Immature natural killer cell (primary cell): ENCODE data around the gene TRMT1. TPM values are rescaled to one million over a fixed set of nuclear protein-coding genes. Genes with fewer than 3 reads are reported as not detected.

Experiments
- DNase-seq, 3 donors: peaks; one replicate each; pipeline ENCODE4 v3.0.0; 2022; ENCODE audit warnings: mixed read lengths in 1 of 3
- H3K27ac Mint-ChIP-seq, 6 donors: one replicate each; pipeline ENCODE4 v1.8.0; 2020; ENCODE audit warnings: mixed read lengths in 6 of 6, mild to moderate bottlenecking in 5 of 6, inconsistent platforms in 4 of 6, moderate library complexity in 3 of 6
- H3K27me3 Mint-ChIP-seq, 3 donors: one replicate each; pipeline ENCODE4 v1.8.0; 2020 to 2021; ENCODE audit warnings: low read depth in 3 of 3, mild to moderate bottlenecking in 3 of 3, mixed read lengths in 3 of 3, moderate library complexity in 3 of 3, inconsistent platforms in 1 of 3
- H3K36me3 Mint-ChIP-seq, 3 donors: one replicate each; pipeline ENCODE4 v1.8.0; 2020; ENCODE audit warnings: mixed read lengths in 3 of 3, inconsistent platforms in 2 of 3, mild to moderate bottlenecking in 2 of 3
- H3K4me1 Mint-ChIP-seq, 2 donors: one replicate each; pipeline ENCODE4 v1.8.0; 2020; ENCODE audit warnings: inconsistent platforms in 2 of 2, mild to moderate bottlenecking in 2 of 2, mixed read lengths in 2 of 2, moderate library complexity in 1 of 2
- H3K4me3 Mint-ChIP-seq, 5 donors: one replicate each; pipeline ENCODE4 v1.8.0; 2020; ENCODE audit warnings: mild to moderate bottlenecking in 5 of 5, mixed read lengths in 5 of 5, inconsistent platforms in 3 of 5, moderate library complexity in 3 of 5
- H3K9me3 Mint-ChIP-seq, 6 donors: one replicate each; pipeline ENCODE4 v1.8.0; 2020; ENCODE audit warnings: mild to moderate bottlenecking in 6 of 6, mixed read lengths in 6 of 6, inconsistent platforms in 4 of 6, moderate library complexity in 3 of 6
- polyA plus RNA-seq, 3 donors: library from polyadenylated mRNA; unstranded; fragments of 300-500 nt; fragmentation: Illumina TruSeq; gene quantifications; one replicate each; pipeline ENCODE4 v1.2.3, GENCODE V29; 2021

Gene TRMT1
- polyA plus RNA-seq, 3 donors from 2014 or later: 13.2 to 16.5 (median 16.3) TPM

GRCh38 chr19:13127811-13128575 is 11.5 kb upstream of the TRMT1 start:
- Mint-ChIP-seq H3K27ac (peak overlapping the region in 1 of 6 donors; percentile 7), H3K36me3 (no peaks in the 10 kb centered on the region), H3K4me3 (no peak overlapping the region), H3K4me1 (peaks cover 27 to 47% of the 10 kb centered on the region in 2 donors), H3K27me3 (peaks cover 2 to 6% (median 2%) of the 10 kb centered on the region in 3 donors), H3K9me3 (no peaks in the 10 kb centered on the region)
- no peak for DNase-seq

DNA sequence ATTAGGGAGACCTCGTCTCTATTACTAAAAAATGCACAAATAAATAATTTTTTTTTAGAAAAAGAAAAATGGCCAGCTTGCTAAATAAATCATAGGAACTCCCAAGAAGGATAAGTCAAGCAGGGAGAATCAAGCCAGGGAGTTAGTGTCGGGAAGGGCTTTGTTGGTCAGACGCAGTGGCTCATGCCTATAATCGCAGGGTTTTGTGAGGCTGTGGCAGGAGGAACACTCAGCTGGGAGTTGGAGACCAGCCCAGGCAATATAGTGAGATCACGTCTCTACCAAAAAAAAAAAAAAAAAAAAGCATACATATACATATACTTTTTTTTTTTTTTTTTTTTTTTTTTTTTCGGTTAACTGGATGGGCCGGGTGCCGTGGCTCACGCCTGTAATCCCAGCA is 10.5 kb upstream of the TRMT1 start:
- H3K27ac Mint-ChIP-seq: no peak overlapping the region
- DNase-seq: no peak
- H3K27me3 Mint-ChIP-seq: peaks cover 2 to 13% (median 7%) of the 10 kb centered on the region in 3 donors

GRCh38 chr19:13122980-13123957 is 6.7 kb upstream of the TRMT1 start:
- H3K4me3 Mint-ChIP-seq: peak overlapping the region in 3 of 5 donors; percentile 53 to 64 (median 63)
- H3K27me3 Mint-ChIP-seq: peaks cover 7 to 19% (median 13%) of the 10 kb centered on the region in 3 donors
- H3K27ac Mint-ChIP-seq: peak overlapping the region; percentile 18 to 93 (median 90)
- H3K9me3 Mint-ChIP-seq: peaks cover 0 to 2% (median 0%) of the 10 kb centered on the region in 6 donors
- H3K4me1 Mint-ChIP-seq: peaks cover 50 to 56% of the 10 kb centered on the region in 2 donors
- peaks cover 0 to 3% (median 0%) of the 10 kb centered on the region in 3 donors for H3K36me3 Mint-ChIP-seq
- DNase-seq: no peak

More for the DNA sequence above, 10.5 kb upstream of the TRMT1 start:
- H3K9me3 Mint-ChIP-seq: no peaks in the 10 kb centered on the region
- peaks cover 29 to 47% of the 10 kb centered on the region in 2 donors for H3K4me1 Mint-ChIP-seq
- H3K36me3 Mint-ChIP-seq: peaks cover 0 to under 1% (median 0%) of the 10 kb centered on the region in 3 donors
- H3K4me3 Mint-ChIP-seq: no peak overlapping the region

- peaks cover 0 to 3% (median 0%) of the 10 kb centered on the region in 3 donors for H3K36me3 Mint-ChIP-seq
- H3K4me1 Mint-ChIP-seq: peaks cover 53 to 56% of the 10 kb centered on the region in 2 donors
- H3K27ac Mint-ChIP-seq: peak overlapping the region; percentile 70 to 93 (median 90)
- H3K9me3 Mint-ChIP-seq: peaks cover 0 to 2% (median 0%) of the 10 kb centered on the region in 6 donors
- peak; percentile 61 to 77 (median 75) for DNase-seq
- peak overlapping the region; percentile 53 to 64 (median 63) for H3K4me3 Mint-ChIP-seq
- H3K27me3 Mint-ChIP-seq: peaks cover 12 to 24% (median 13%) of the 10 kb centered on the region in 3 donors
Measured at GRCh38 chr19:13122275-13122878, 5.8 kb upstream of the TRMT1 start.

DNA sequence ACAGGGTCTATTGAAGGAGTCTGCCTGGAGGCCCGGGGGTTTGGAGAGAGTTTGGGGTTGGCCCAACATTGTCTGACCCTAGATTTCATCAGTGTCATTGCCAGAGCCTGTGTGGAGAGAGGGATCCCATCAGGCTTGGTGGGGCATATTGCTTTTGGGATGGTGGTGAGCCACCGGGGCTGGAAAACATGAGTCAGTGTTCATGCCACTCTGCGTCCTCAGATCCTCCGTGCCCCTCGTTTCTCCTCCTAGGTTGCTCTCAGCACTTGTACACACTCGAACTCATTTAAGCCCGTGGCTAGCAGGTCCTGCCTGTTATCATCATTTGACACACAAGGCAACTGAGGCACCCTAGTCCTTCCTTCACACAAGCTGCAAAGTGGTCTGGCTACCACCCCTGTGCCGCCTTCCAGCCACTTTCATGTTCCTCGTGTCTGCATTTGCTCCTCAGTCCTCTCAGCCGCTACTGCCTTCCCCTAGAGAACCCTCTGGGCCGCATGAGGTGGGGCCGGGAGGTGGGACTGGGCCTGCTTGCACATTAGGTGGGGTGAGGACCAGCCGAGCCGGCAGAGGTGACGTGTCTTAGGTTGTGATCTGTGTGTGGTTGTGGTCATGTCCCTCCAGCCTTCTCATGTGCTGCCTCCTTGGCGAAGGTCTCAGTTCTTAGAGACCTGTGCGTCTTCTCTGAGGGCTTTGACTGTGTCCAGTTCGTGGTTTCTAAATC is 5.2 kb upstream of the TRMT1 start:
- DNase-seq: peak; percentile 57 to 72 (median 70)
- peaks cover 13 to 27% (median 17%) of the 10 kb centered on the region in 3 donors for H3K27me3 Mint-ChIP-seq
- H3K9me3 Mint-ChIP-seq: peaks cover 0 to 2% (median 0%) of the 10 kb centered on the region in 6 donors
- H3K4me3 Mint-ChIP-seq: peak overlapping the region; percentile 53 to 64 (median 63)
- H3K36me3 Mint-ChIP-seq: peaks cover 0 to 3% (median 0%) of the 10 kb centered on the region in 3 donors
- H3K4me1 Mint-ChIP-seq: peaks cover 59 to 63% of the 10 kb centered on the region in 2 donors
- peak overlapping the region; percentile 70 to 93 (median 90) for H3K27ac Mint-ChIP-seq

DNA sequence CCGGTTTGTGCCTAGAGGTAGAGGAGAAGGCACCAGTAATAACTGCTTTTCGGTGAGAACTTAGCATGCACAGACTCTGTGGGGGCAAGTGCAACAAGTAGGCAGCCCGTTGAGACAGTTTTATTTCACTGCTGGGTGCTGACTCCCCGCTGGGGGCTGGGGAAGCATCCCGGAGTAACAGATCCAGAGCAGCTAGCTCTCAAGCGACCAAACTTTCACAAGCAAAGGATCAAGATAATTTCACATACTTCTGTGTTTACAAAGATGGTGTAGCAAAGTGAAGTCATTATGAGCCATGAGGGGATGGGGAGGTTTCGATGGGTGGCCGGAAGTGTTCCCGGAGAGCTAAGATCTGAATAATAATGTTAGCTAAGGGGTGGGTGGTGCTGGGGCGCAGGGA is 4.3 kb upstream of the TRMT1 start:
- Mint-ChIP-seq H3K27ac (peak overlapping the region; percentile 2 to 93 (median 70)), H3K27me3 (peaks cover 16 to 31% (median 20%) of the 10 kb centered on the region in 3 donors), H3K4me1 (peaks cover 66 to 71% of the 10 kb centered on the region in 2 donors), H3K36me3 (peaks cover 0 to 3% (median 0%) of the 10 kb centered on the region in 3 donors), H3K9me3 (peaks cover 0 to 2% (median 0%) of the 10 kb centered on the region in 6 donors), H3K4me3 (peak overlapping the region; percentile 49 to 92 (median 63))
- DNase-seq: no peak

- H3K9me3 Mint-ChIP-seq: peaks cover 0 to 2% (median 0%) of the 10 kb centered on the region in 6 donors
- H3K27me3 Mint-ChIP-seq: peaks cover 16 to 31% (median 20%) of the 10 kb centered on the region in 3 donors
- peaks cover 0 to 3% (median 0%) of the 10 kb centered on the region in 3 donors for H3K36me3 Mint-ChIP-seq
- peak overlapping the region in 3 of 6 donors; percentile 31 to 93 (median 89) for H3K27ac Mint-ChIP-seq
- peaks cover 71 to 73% of the 10 kb centered on the region in 2 donors for H3K4me1 Mint-ChIP-seq
- H3K4me3 Mint-ChIP-seq: peak overlapping the region in 4 of 5 donors; percentile 49 to 92 (median 83)
- no peak for DNase-seq
Measured at GRCh38 chr19:13120031-13120430, 3.5 kb upstream of the TRMT1 start.

- Mint-ChIP-seq H3K4me3 (peak overlapping the region; percentile 80 to 92 (median 85)), H3K27ac (peak overlapping the region; percentile 11 to 84 (median 67)), H3K27me3 (peaks cover 16 to 30% (median 20%) of the 10 kb centered on the region in 3 donors)
Measured at GRCh38 chr19:13119627-13120026, 3.1 kb upstream of the TRMT1 start.

GRCh38 chr19:13118424-13119193 is 2.1 kb upstream of the TRMT1 start:
- Mint-ChIP-seq H3K4me3 (peak overlapping the region; percentile 80 to 92 (median 85)), H3K4me1 (peaks cover 67 to 73% of the 10 kb centered on the region in 2 donors), H3K9me3 (peaks cover 0 to 2% (median 0%) of the 10 kb centered on the region in 6 donors), H3K27me3 (peaks cover 14 to 29% (median 20%) of the 10 kb centered on the region in 3 donors), H3K27ac (peak overlapping the region in 5 of 6 donors; percentile 63 to 89 (median 84)), H3K36me3 (peaks cover 0 to 3% (median 0%) of the 10 kb centered on the region in 3 donors)
- no peak for DNase-seq

More at GRCh38 chr19:13119627-13120026, 3.1 kb upstream of the TRMT1 start:
- Mint-ChIP-seq H3K9me3 (peaks cover 0 to 2% (median 0%) of the 10 kb centered on the region in 6 donors), H3K4me1 (peaks cover 71 to 73% of the 10 kb centered on the region in 2 donors), H3K36me3 (peaks cover 0 to 3% (median 0%) of the 10 kb centered on the region in 3 donors)
- no peak for DNase-seq

- H3K4me3 Mint-ChIP-seq: peak within 1 kb of the TSS; percentile 87 to 97 (median 95)
- H3K9me3 Mint-ChIP-seq: peaks cover 0 to 2% (median 0%) of the 10 kb centered on the region in 6 donors
- H3K27ac Mint-ChIP-seq: peak within 1 kb of the TSS; percentile 81 to 96 (median 94)
- DNase-seq: peak; percentile 86 to 90 (median 89)
- H3K36me3 Mint-ChIP-seq: peaks cover 0 to 3% (median 0%) of the 10 kb centered on the region in 3 donors
- H3K4me1 Mint-ChIP-seq: peaks cover 60 to 68% of the 10 kb centered on the region in 2 donors
- peaks cover 14 to 29% (median 20%) of the 10 kb centered on the region in 3 donors for H3K27me3 Mint-ChIP-seq
Measured at GRCh38 chr19:13117772-13118423, 1.4 kb upstream of the TRMT1 start, which contains the start of gene NACC1. TSS of gene NACC1 (plus strand) at chr19:13118264. CDS start at chr19:13135208, 16,944 bp downstream.

DNA sequence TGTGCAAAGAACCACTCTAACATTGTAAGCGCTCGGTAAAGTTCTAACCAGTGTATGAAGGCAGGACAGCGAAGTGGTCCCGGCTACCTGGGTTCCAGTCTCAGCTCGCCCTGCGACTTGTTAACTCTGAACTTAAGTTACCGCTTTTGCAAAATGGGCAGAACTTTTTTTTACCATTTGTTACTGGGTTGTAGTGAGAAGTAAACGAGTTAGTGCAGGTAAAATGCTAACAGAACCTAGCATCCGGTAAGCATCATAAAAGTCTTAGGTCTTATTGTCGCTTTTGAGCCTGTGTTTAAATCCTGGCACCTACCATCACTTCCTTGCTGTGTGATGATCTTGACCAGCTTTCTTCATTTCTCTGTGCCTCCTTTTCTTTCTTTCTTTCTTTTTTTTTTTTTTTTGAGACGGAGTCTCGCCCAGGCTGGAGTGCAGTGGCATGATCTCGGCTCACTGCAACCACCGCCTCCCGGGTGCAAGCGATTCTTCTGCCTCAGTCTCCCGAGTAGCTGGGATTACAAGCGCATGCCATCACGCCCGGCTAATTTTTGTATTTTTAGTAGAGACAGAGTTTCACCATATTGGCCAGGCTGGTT is 734 bp upstream of the TRMT1 start:
- Mint-ChIP-seq H3K4me3 (peak overlapping the region; percentile 87 to 97 (median 95)), H3K36me3 (peaks cover 0 to 3% (median 0%) of the 10 kb centered on the region in 3 donors), H3K9me3 (peaks cover 0 to 2% (median 0%) of the 10 kb centered on the region in 6 donors), H3K27me3 (peaks cover 9 to 24% (median 18%) of the 10 kb centered on the region in 3 donors), H3K4me1 (peaks cover 54 to 61% of the 10 kb centered on the region in 2 donors), H3K27ac (peak overlapping the region; percentile 81 to 96 (median 94))
- DNase-seq: no peak
